AG04450 (cell line): ENCODE data around the gene CREB3L4. TPM values are rescaled to one million over a fixed set of nuclear protein-coding genes. Genes with fewer than 3 reads are reported as not detected.
A peak's percentile ranks its signal among the peaks of the same experiment; 100 is the strongest.

Experiments used
- CTCF ChIA-PET: fragments of 300-600, 350-600 bp; formaldehyde crosslinking; extraction: SDS; loops from one replicate; lab custom pipeline; 2022; ENCODE audit warnings: antibody characterized with exemption, inconsistent platforms; lab: Charles Lee
- POLR2A ChIA-PET: fragments of 350-600 bp; formaldehyde crosslinking; extraction: SDS; loops from one replicate; lab custom pipeline; 2021; ENCODE audit warnings: antibody characterized with exemption, inconsistent platforms; lab: Yijun Ruan, JAX
- DNase-seq: peaks from one replicate; pipeline ENCODE4 v3.0.0-alpha.2; 2011; ENCODE audit warnings: low read depth, low spot score
- H3K27ac ChIP-seq: one replicate; pipeline ENCODE4 v1.5.1; 2012; ENCODE audit warnings: low read depth, low read length, control low read depth
- H3K27me3 ChIP-seq: one replicate; pipeline ENCODE4 v1.6.0; 2012; ENCODE audit warnings: low read length; ENCODE audit not compliant: control insufficient read depth, insufficient read depth
- H3K4me3 ChIP-seq: 2 replicates; pipeline ENCODE4 v1.5.1; 2011; ENCODE audit warnings: mild to moderate bottlenecking, low read depth, low read length, control low read depth
- H3K9me3 ChIP-seq: 2 replicates; pipeline ENCODE4 v1.5.1; 2012; ENCODE audit warnings: low read length; ENCODE audit not compliant: control insufficient read depth, insufficient read depth
- CTCF ChIP-seq: IDR thresholded peaks from 2 replicates; pipeline ENCODE4 v1.5.1; 2011; ENCODE audit warnings: low read depth, low read length, control low read depth, inconsistent platforms
- polyA plus RNA-seq: library from polyadenylated mRNA; depleted of rRNA; stranded (reverse); fragments of >200 nt; gene quantifications from 2 replicates; pipeline ENCODE4 v1.2.3, GENCODE V29; 2011

The CREB3L4 gene
- polyA plus RNA-seq, 1 experiment, result 7.7 TPM

GRCh38 chr1:153984123-153984894 is 16.6 kb downstream of the CREB3L4 start:
- Histone ChIP-seq H3K4me3 (peak overlapping the region; percentile 73), H3K27ac (peak overlapping the region; percentile 39), H3K27me3 (no peaks in the 10 kb centered on the region), H3K9me3 (no peaks in the 10 kb centered on the region; the same call in 1 of the 2 replicates)
- ChIA-PET CTCF (interaction anchor here (0.9 to 2.8 kb wide), 3 partner anchors 17 to 288 kb away, joined by 3 to 44 read pairs (median 7); partner anchors contain the start of gene CREB3L4), POLR2A (interaction anchor here (3.4 kb wide), 1 partner anchor 17 kb away, joined by 22 read pairs; the partner anchor contains the start of gene CREB3L4)
- TF ChIP-seq CTCF, result no peak
- no peak for DNase-seq

- no peak for DNase-seq
- H3K27me3 ChIP-seq, result no peaks in the 10 kb centered on the region
- peak overlapping the region; percentile 80 for H3K27ac ChIP-seq
- no peak for TF ChIP-seq CTCF
- CTCF ChIA-PET, result interaction anchor here (0.6 to 2.8 kb wide), 5 partner anchors 8 to 475 kb away, joined by 3 to 46 read pairs (median 13); partner anchors contain the start of gene JTB
- peak overlapping the region; percentile 73 for H3K4me3 ChIP-seq
- POLR2A ChIA-PET, result interaction anchor here (0.7 to 3.4 kb wide), 5 partner anchors 8 to 39 kb away, joined by 3 to 22 read pairs (median 7); partner anchors contain the start of genes CREB3L4, CRTC2, DENND4B and JTB
- no peaks in the 10 kb centered on the region; the same call in 1 of the 2 replicates for H3K9me3 ChIP-seq
These were observed 17.7 kb downstream of the CREB3L4 start for GRCh38 chr1:153985341-153985912.

GRCh38 chr1:153985941-153986761 is 18.4 kb downstream of the CREB3L4 start, which contains the start of gene RAB13:
Gene RAB13 (minus strand): TSS chr1:153986339. CDS start chr1:153986236, 103 bp downstream.
- no peak for DNase-seq
- Histone ChIP-seq H3K9me3 (no peaks in the 10 kb centered on the region; the same call in 1 of the 2 replicates), H3K27me3 (no peaks in the 10 kb centered on the region), H3K4me3 (peak within 1 kb of the TSS; percentile 73), H3K27ac (peak within 1 kb of the TSS; percentile 80)
- TF ChIP-seq CTCF, result no peak
- ChIA-PET POLR2A (interaction anchor here (0.9 to 3.4 kb wide), 4 partner anchors 9 to 28 kb away, joined by 5 to 22 read pairs (median 10); partner anchors contain the start of genes CREB3L4, CRTC2, JTB and SLC39A1), CTCF (interaction anchor here (0.6 to 2.8 kb wide), 49 partner anchors 8 to 1982 kb away, joined by 3 to 46 read pairs (median 5); partner anchors contain the start of genes CREB3L4, DENND4B, JTB and SLC27A3)

- no peak for DNase-seq
- POLR2A ChIA-PET, result interaction anchor here (0.6 to 3.4 kb wide), 4 partner anchors 20 to 196 kb away, joined by 3 to 22 read pairs (median 4); partner anchors contain the start of genes CREB3L4 and CRTC2
- H3K9me3 ChIP-seq, result no peaks in the 10 kb centered on the region; the same call in 1 of the 2 replicates
- H3K27ac ChIP-seq, result no peak overlapping the region
- no peak for TF ChIP-seq CTCF
- no peaks in the 10 kb centered on the region for H3K27me3 ChIP-seq
- H3K4me3 ChIP-seq, result no peak overlapping the region
- CTCF ChIA-PET, result interaction anchor here (0.7 to 2.8 kb wide), 22 partner anchors 9 to 477 kb away, joined by 3 to 46 read pairs (median 4); partner anchors contain the start of genes CREB3L4, JTB and SLC27A3
These were observed 19.9 kb downstream of the CREB3L4 start for GRCh38 chr1:153987621-153988020.
